Neuronal stem cell (in vitro differentiated cells): Measurements from ENCODE around the gene KRTAP20-2.

ENCODE experiments used
- DNase-seq: peaks from one replicate; pipeline ENCODE4 v3.0.0-alpha.2; 2013; ENCODE audit warnings: low spot score
- H2AFZ ChIP-seq: one replicate; pipeline ENCODE4 v1.6.1; 2013; ENCODE audit warnings: mild to moderate bottlenecking, low read length, inconsistent platforms
- H2AK5ac ChIP-seq: 2 replicates; pipeline ENCODE4 v1.6.1; 2013; ENCODE audit warnings: low read depth, mild to moderate bottlenecking, inconsistent platforms, low read length, moderate library complexity, mixed read lengths
- H2BK120ac ChIP-seq: 2 replicates; pipeline ENCODE4 v1.6.1; 2013; ENCODE audit warnings: low read depth, mild to moderate bottlenecking, inconsistent platforms, low read length, moderate library complexity, mixed read lengths
- H2BK12ac ChIP-seq: one replicate; pipeline ENCODE4 v1.6.1; 2013; ENCODE audit warnings: low read length, inconsistent platforms
- H2BK15ac ChIP-seq: 2 replicates; pipeline ENCODE4 v1.6.1; 2013; ENCODE audit warnings: mild to moderate bottlenecking, low read length, inconsistent platforms, mixed read lengths
- H2BK5ac ChIP-seq: one replicate; pipeline ENCODE4 v1.6.1; 2013; ENCODE audit warnings: inconsistent platforms, mild to moderate bottlenecking, low read length, moderate library complexity
- H3K14ac ChIP-seq: one replicate; pipeline ENCODE4 v1.6.1; 2013; ENCODE audit warnings: low read length, inconsistent platforms
- H3K18ac ChIP-seq: 2 replicates; pipeline ENCODE4 v1.6.1; 2013; ENCODE audit warnings: low read length, inconsistent platforms
- H3K23ac ChIP-seq: 2 replicates; pipeline ENCODE4 v1.6.1; 2013; ENCODE audit warnings: low read depth, mild to moderate bottlenecking, mixed read lengths, low read length, inconsistent platforms; ENCODE audit not compliant: poor library complexity
- H3K27ac ChIP-seq: replicated peaks from 3 replicates; pipeline ENCODE4 v1.5.1; 2013; ENCODE audit warnings: low read length, inconsistent platforms
- H3K27me3 ChIP-seq, 3 experiments: 2 replicates each; pipeline ENCODE4 v1.6.1; 2013; ENCODE audit warnings: low read length in 3 of 3, mild to moderate bottlenecking in 2 of 3, inconsistent platforms in 1 of 3, low read depth in 1 of 3, mixed read lengths in 1 of 3, moderate library complexity in 1 of 3; ENCODE audit not compliant: control insufficient read depth in 3 of 3, insufficient read depth in 3 of 3
- H3K36me3 ChIP-seq, 2 donors: replicated peaks in 1 of 2; 2 replicates each; pipeline ENCODE4 v1.6.1; 2013; ENCODE audit warnings: low read length in 2 of 2; ENCODE audit not compliant: control insufficient read depth in 2 of 2, insufficient read depth in 2 of 2
- H3K4ac ChIP-seq: 2 replicates; pipeline ENCODE4 v1.6.1; 2013; ENCODE audit warnings: inconsistent platforms, mild to moderate bottlenecking, low read length, moderate library complexity
- H3K4me1 ChIP-seq, 2 donors: 1 replicate in 1 of 2; 2 replicates in 1 of 2; pipeline ENCODE4 v1.6.1; 2013; ENCODE audit warnings: low read length in 2 of 2, low read depth in 1 of 2; ENCODE audit not compliant: control insufficient read depth in 2 of 2, insufficient read depth in 1 of 2
- H3K4me2 ChIP-seq: one replicate; pipeline ENCODE4 v1.6.1; 2013; ENCODE audit warnings: mild to moderate bottlenecking, low read length, inconsistent platforms; ENCODE audit not compliant: insufficient read depth, poor library complexity, severe bottlenecking
- H3K4me3 ChIP-seq, 2 donors: 2 replicates each; pipeline ENCODE4 v1.5.1; 2013; ENCODE audit warnings: low read length in 2 of 2, mild to moderate bottlenecking in 2 of 2, inconsistent platforms in 1 of 2, moderate library complexity in 1 of 2
- H3K79me1 ChIP-seq: one replicate; pipeline ENCODE4 v1.6.1; 2013; ENCODE audit warnings: low read depth, mild to moderate bottlenecking, inconsistent platforms, low read length, moderate library complexity
- H3K9ac ChIP-seq: one replicate; pipeline ENCODE4 v1.6.1; 2013; ENCODE audit warnings: mild to moderate bottlenecking, low read depth, low read length, inconsistent platforms; ENCODE audit not compliant: poor library complexity
- H3K9me3 ChIP-seq, 2 donors: replicated peaks in 1 of 2; 2 replicates each; pipeline versions ENCODE3 to v1.6.1; 2013; ENCODE audit warnings: low read length in 2 of 2, mild to moderate bottlenecking in 2 of 2, inconsistent platforms in 1 of 2, low read depth in 1 of 2, mixed read lengths in 1 of 2, moderate library complexity in 1 of 2; ENCODE audit not compliant: control insufficient read depth in 2 of 2, insufficient read depth in 1 of 2
- H4K8ac ChIP-seq: one replicate; pipeline ENCODE4 v1.6.1; 2013; ENCODE audit warnings: low read depth, mild to moderate bottlenecking, inconsistent platforms, low read length, moderate library complexity
- H4K91ac ChIP-seq: one replicate; pipeline ENCODE4 v1.6.1; 2013; ENCODE audit warnings: low read length, low read depth, mild to moderate bottlenecking, inconsistent platforms; ENCODE audit not compliant: poor library complexity
- WGBS, 2 donors: extraction: QIAGEN DNeasy Blood & Tissue Kit; methylation state at CpG; one replicate each; pipeline ENCODE4 v1.1.7; 2013; ENCODE audit warnings: missing lambda C conversion rate in 2 of 2, mixed read lengths in 1 of 2; ENCODE audit not compliant: insufficient read length in 2 of 2, insufficient replicate concordance in 1 of 2; ENCODE audit errors: extremely low coverage in 2 of 2; 5-methylcytosine and 5-hydroxymethylcytosine counted together

KRTAP20-2 gene

DNA sequence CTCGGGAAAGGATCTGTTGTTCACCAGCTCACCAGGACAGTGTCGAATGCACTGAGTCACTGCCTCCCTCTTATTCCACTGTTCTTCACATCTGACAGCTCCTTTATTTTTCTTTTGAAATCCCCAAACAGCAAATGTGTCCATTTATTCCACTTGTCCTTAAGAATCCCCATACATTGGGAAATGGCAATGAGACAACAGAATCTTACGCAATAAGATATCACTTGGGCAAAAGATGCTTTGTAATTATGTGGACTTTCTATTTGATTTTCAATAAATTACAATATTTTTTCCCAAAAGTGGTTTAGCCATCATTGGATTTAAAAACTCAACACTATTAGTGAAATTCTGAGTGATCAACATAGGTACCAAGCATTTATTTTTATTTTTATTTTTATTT is 3.7 kb downstream of the KRTAP20-2 start:
- H4K8ac ChIP-seq = no peak overlapping the region
- no peak overlapping the region for H2BK5ac ChIP-seq
- no peak overlapping the region for H2BK12ac ChIP-seq
- no peak overlapping the region for H2AFZ ChIP-seq
- H3K27ac ChIP-seq = no peak overlapping the region
- no peaks in the 10 kb centered on the region for H3K27me3 ChIP-seq
- no peaks in the 10 kb centered on the region for H3K4me1 ChIP-seq
- no peaks in the 10 kb centered on the region for H3K79me1 ChIP-seq
- no peak overlapping the region for H3K14ac ChIP-seq
- no peaks in the 10 kb centered on the region for H3K36me3 ChIP-seq
- no peak overlapping the region for H3K4me3 ChIP-seq
- no peak overlapping the region for H2BK15ac ChIP-seq
- no peak overlapping the region for H2AK5ac ChIP-seq
- no peak overlapping the region for H3K23ac ChIP-seq
- H3K4me2 ChIP-seq = no peak overlapping the region
- no peak overlapping the region for H4K91ac ChIP-seq
- no CpG with 5 or more reads among the region's 3 CpGs for WGBS, 2 donors
- no peak overlapping the region for H3K9ac ChIP-seq
- no peaks in the 10 kb centered on the region for H3K9me3 ChIP-seq
- H3K4ac ChIP-seq = no peak overlapping the region
- DNase-seq = no peak
- no peak overlapping the region for H2BK120ac ChIP-seq
- H3K18ac ChIP-seq = no peak overlapping the region

GRCh38 chr21:30642564-30642963 is 7.6 kb downstream of the KRTAP20-2 start, which contains the start of gene KRTAP20-3:
Gene KRTAP20-3 (plus strand): TSS chr21:30642864.
- no peak for DNase-seq
- H4K8ac ChIP-seq = no peak within 1 kb of the TSS

DNA sequence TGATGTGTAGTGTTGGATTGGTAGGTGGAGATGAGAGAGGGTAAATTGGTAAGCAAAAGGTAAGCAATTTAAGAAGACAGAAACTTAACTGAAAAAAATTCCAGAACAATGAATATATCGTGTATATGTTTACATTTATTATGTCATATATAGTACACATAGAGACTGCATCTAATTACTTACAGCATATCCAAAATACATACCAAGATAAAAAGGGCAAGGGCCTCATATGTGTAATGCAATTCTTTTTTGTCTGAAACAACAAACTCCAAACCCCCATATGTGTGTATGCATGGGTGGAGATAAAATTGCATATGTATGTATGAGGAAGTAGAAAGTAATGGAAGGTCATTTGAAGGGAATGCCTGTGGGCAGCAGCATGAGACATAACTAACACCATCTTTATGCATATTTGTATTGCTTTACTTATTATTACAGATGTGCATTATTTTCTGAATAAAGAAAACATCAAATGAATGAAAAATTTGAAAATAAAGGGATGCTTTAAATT is 12.0 kb downstream of the KRTAP20-2 start:
- Histone ChIP-seq H3K4me2 (no peak overlapping the region), H3K4me3 (no peak overlapping the region), H3K9ac (no peak overlapping the region), H2BK5ac (no peak overlapping the region), H2AFZ (no peak overlapping the region), H3K36me3 (no peaks in the 10 kb centered on the region), H3K18ac (no peak overlapping the region), H3K27me3 (no peaks in the 10 kb centered on the region), H3K23ac (no peak overlapping the region), H3K27ac (no peak overlapping the region), H3K4ac (no peak overlapping the region), H2AK5ac (no peak overlapping the region), H2BK120ac (no peak overlapping the region), H2BK12ac (no peak overlapping the region), H3K9me3 (no peaks in the 10 kb centered on the region), H3K4me1 (no peaks in the 10 kb centered on the region), H4K91ac (no peak overlapping the region), H2BK15ac (no peak overlapping the region), H3K14ac (no peak overlapping the region), H4K8ac (no peak overlapping the region), H3K79me1 (no peaks in the 10 kb centered on the region)
- no CpG with 5 or more reads among the region's 1 CpG for WGBS, 2 donors
- DNase-seq = no peak

More at GRCh38 chr21:30642564-30642963, 7.6 kb downstream of the KRTAP20-2 start, which contains the start of gene KRTAP20-3:
- Histone ChIP-seq H2BK120ac (no peak within 1 kb of the TSS), H4K91ac (no peak within 1 kb of the TSS), H3K4ac (no peak within 1 kb of the TSS), H3K4me1 (no peaks in the 10 kb centered on the region), H3K27me3 (no peaks in the 10 kb centered on the region), H3K27ac (no peak within 1 kb of the TSS), H3K9ac (no peak within 1 kb of the TSS), H3K18ac (no peak within 1 kb of the TSS), H3K4me3 (no peak within 1 kb of the TSS), H2BK5ac (no peak within 1 kb of the TSS), H3K14ac (no peak within 1 kb of the TSS), H2AFZ (no peak within 1 kb of the TSS), H2BK12ac (no peak within 1 kb of the TSS), H2AK5ac (no peak within 1 kb of the TSS), H3K9me3 (no peaks in the 10 kb centered on the region), H2BK15ac (no peak within 1 kb of the TSS), H3K4me2 (no peak within 1 kb of the TSS), H3K23ac (no peak within 1 kb of the TSS), H3K36me3 (no peaks in the 10 kb centered on the region), H3K79me1 (no peaks in the 10 kb centered on the region)
- no CpG with 5 or more reads among the region's 2 CpGs for WGBS, 2 donors

GRCh38 chr21:30652891-30653290 is 17.9 kb downstream of the KRTAP20-2 start:
- Histone ChIP-seq H3K4me1 (no peaks in the 10 kb centered on the region), H2BK15ac (no peak overlapping the region), H2BK5ac (no peak overlapping the region), H3K23ac (no peak overlapping the region), H3K9me3 (no peaks in the 10 kb centered on the region), H3K4ac (no peak overlapping the region), H3K18ac (no peak overlapping the region), H3K36me3 (no peaks in the 10 kb centered on the region), H3K14ac (no peak overlapping the region), H2AK5ac (no peak overlapping the region), H4K8ac (no peak overlapping the region), H3K27ac (no peak overlapping the region), H3K79me1 (no peaks in the 10 kb centered on the region), H2BK120ac (no peak overlapping the region), H2AFZ (no peak overlapping the region), H3K4me3 (no peak overlapping the region), H4K91ac (no peak overlapping the region), H2BK12ac (no peak overlapping the region), H3K9ac (no peak overlapping the region), H3K27me3 (no peaks in the 10 kb centered on the region), H3K4me2 (no peak overlapping the region)
- DNase-seq = no peak
